NCI-H1105 (cell line): ENCODE measurements around the gene ZNRF1.
"Not testable (repeated sequence)": the region's sequence is repeated elsewhere in the genome, so short reads cannot be mapped to it uniquely, and the experiment has no call there.

Experiments
- DNase-seq: peaks from one replicate; lab custom pipeline; 2025; lab: John Stamatoyannopoulos, UW

ZNRF1 gene

GRCh38 chr16:74998481-74999218 lies at the start of gene ZNRF1:
ZNRF1 (plus strand) TSS chr16:74999024; CDS start chr16:74999672, 648 bp downstream.
- DNase-seq: peak; percentile 44

GRCh38 chr16:74949309-74949708 lies 49.5 kb upstream of the ZNRF1 start:
- DNase-seq: no peak

- no peak for DNase-seq
Observed at GRCh38 chr16:74950511-74950910, 48.3 kb upstream of the ZNRF1 start.

- DNase-seq: no peak
Observed at GRCh38 chr16:74951206-74951605, 47.6 kb upstream of the ZNRF1 start.

GRCh38 chr16:74951681-74952080 lies 47.1 kb upstream of the ZNRF1 start:
- no peak for DNase-seq

GRCh38 chr16:74954763-74955162 lies 44.1 kb upstream of the ZNRF1 start:
- DNase-seq: no peak

GRCh38 chr16:74973304-74973703 lies 25.5 kb upstream of the ZNRF1 start:
- DNase-seq: no peak

- no peak for DNase-seq
Observed at GRCh38 chr16:74975591-74975990, 23.2 kb upstream of the ZNRF1 start.

- DNase-seq: no peak
Observed at GRCh38 chr16:74982256-74982655, 16.6 kb upstream of the ZNRF1 start.

- no peak for DNase-seq
Observed at GRCh38 chr16:74984194-74984528, 14.7 kb upstream of the ZNRF1 start.

GRCh38 chr16:74984529-74985296 lies 14.1 kb upstream of the ZNRF1 start, which contains the start of gene WDR59:
WDR59 (minus strand) TSS chr16:74985123; CDS start chr16:74985017, 106 bp downstream.
- peak; percentile 93 for DNase-seq

- DNase-seq: no peak
Observed at GRCh38 chr16:74987027-74987681, 11.7 kb upstream of the ZNRF1 start.

- not testable (repeated sequence) for DNase-seq
Observed at GRCh38 chr16:74989864-74990263, 9.0 kb upstream of the ZNRF1 start.

- no peak for DNase-seq
Observed at GRCh38 chr16:74990832-74991231, 8.0 kb upstream of the ZNRF1 start.

GRCh38 chr16:74991268-74991592 lies 7.6 kb upstream of the ZNRF1 start:
- no peak for DNase-seq

GRCh38 chr16:74991593-74992403 lies 7.0 kb upstream of the ZNRF1 start:
- no peak for DNase-seq

- DNase-seq: no peak
Observed at GRCh38 chr16:74995986-74996385, 2.8 kb upstream of the ZNRF1 start.

- DNase-seq: no peak
Observed at GRCh38 chr16:74997042-74997491, 1.8 kb upstream of the ZNRF1 start.

GRCh38 chr16:74999219-74999608 lies 390 bp downstream of the ZNRF1 start:
- DNase-seq: no peak

GRCh38 chr16:74999609-75000480 lies 1.0 kb downstream of the ZNRF1 start:
- peak; percentile 35 for DNase-seq

- no peak for DNase-seq
Observed at GRCh38 chr16:75000481-75001081, 1.8 kb downstream of the ZNRF1 start.
